HL-60 (cell line): ENCODE measurements around the gene PTPN1.

ENCODE experiments used
- CTCF ChIP-seq: IDR thresholded peaks from one replicate; pipeline ENCODE4 v1.5.1; 2011; ENCODE audit warnings: low read length, control low read depth, inconsistent platforms; ENCODE audit not compliant: insufficient read depth
- GABPA ChIP-seq: IDR thresholded peaks from 2 replicates; pipeline ENCODE4 v1.6.1; 2012; ENCODE audit warnings: low read depth
- POLR2AphosphoS5 ChIP-seq: IDR thresholded peaks from 2 replicates; pipeline ENCODE4 v1.6.1; 2012; ENCODE audit warnings: low read depth
- REST ChIP-seq: IDR thresholded peaks from 2 replicates; pipeline ENCODE4 v1.6.1; 2012; ENCODE audit warnings: low read depth; ENCODE audit not compliant: insufficient replicate concordance
- SPI1 ChIP-seq: IDR thresholded peaks from 2 replicates; pipeline ENCODE4 v1.6.1; 2012; ENCODE audit warnings: low read depth, mild to moderate bottlenecking, borderline replicate concordance

DNA sequence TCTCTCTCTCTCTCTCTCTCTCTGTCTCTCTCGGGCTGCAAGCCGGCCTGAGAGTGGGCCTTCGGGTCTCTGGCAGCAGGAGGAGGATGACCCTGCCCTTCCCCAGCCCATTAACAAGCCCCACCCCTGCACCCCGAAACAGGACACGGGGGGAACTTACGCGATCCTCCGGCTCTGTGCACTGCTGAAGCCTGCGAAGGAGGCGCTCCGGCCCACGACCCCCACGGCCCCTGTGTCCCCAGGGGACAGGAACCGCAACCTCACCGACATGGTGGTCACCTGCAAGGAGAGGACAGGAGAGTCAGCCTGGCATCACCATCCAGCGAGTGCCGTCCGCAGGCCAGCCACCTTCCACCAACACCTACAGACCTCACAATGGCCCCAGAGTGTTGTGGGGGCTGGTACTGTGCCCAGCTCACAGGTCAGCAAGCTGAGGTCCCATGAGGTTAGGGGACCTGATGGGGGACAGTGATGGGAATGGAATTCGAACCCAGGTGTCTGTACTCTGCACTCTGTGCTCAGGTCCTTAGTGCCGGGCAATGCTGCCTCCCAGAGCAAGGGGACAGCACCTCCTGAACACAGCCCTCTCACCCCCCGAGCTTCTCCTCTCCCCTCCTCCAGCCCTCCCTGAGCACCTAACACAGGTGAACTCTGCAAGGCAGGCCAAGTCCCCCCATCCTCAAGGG lies 120.5 kb downstream of the PTPN1 start:
- TF ChIP-seq CTCF, result no peak
- TF ChIP-seq POLR2AphosphoS5, result no peak
- no peak for TF ChIP-seq REST
- no peak for TF ChIP-seq GABPA
- TF ChIP-seq SPI1, result no peak
